K562 (cell line): ENCODE data around the gene CROCC2. TPM values are rescaled to one million over a fixed set of nuclear protein-coding genes. Genes with fewer than 3 reads are reported as not detected.

Source experiments
- ATAC-seq: fragments of 200-7000 bp; cut with Tn5 transposase; 3 replicates; pipeline ENCODE4 v1.9.1; 2020; ENCODE audit warnings: moderate library complexity
- BruUV-seq: library from RNA; stranded (reverse); fragments of 400-500 nt; replicated peaks from 2 replicates; lab custom pipeline; 2021; lab: Mats Ljungman, UMichigan
- CTCF ChIA-PET: fragments of 300-600 bp; formaldehyde crosslinking; extraction: SDS; loops from one replicate; lab custom pipeline; 2021; ENCODE audit warnings: low intra/inter-chr PET ratio; lab: Yijun Ruan, JAX
- POLR2A ChIA-PET: fragments of 300-600, 350-650 bp; sonication (Branson Sonifier 250); formaldehyde crosslinking; extraction: SDS; loops from one replicate; lab custom pipeline; 2021; ENCODE audit warnings: antibody characterized with exemption, inconsistent platforms; lab: Yijun Ruan, JAX
- DNase-seq, 4 experiments: peaks; one replicate each; pipeline versions ENCODE4 v3.0.0 to v3.0.0-alpha.2; 2011 to 2018; ENCODE audit warnings: low spot score in 3 of 4, mixed read lengths in 3 of 4; ENCODE audit errors: extremely low read depth in 1 of 4
- FAIRE-seq: peaks from 2 replicates; lab custom pipeline; 2011; peaks lifted over from hg19 to GRCh38; lab: Jason Lieb, UNC
- H2AFZ ChIP-seq: 2 replicates; pipeline ENCODE4 v1.6.0; 2011; ENCODE audit warnings: low read depth, low read length, control low read depth, inconsistent platforms
- H3K27ac ChIP-seq: fragments of 200-600 bp; 3 replicates; pipeline ENCODE4 v1.8.0; 2011; ENCODE audit warnings: low read depth, mild to moderate bottlenecking, control low read depth, inconsistent platforms, low read length, moderate library complexity, mixed read lengths; ENCODE audit errors: extremely low read depth
- H3K27me3 ChIP-seq, 2 experiments: fragments of 300-600 bp in 1 of 2; 2 replicates in 1 of 2; 3 replicates in 1 of 2; pipeline versions ENCODE4 v1.6.0 to v1.8.0; 2011; ENCODE audit warnings: inconsistent platforms in 2 of 2, low read length in 2 of 2, mild to moderate bottlenecking in 1 of 2, mixed read lengths in 1 of 2, moderate library complexity in 1 of 2; ENCODE audit not compliant: control insufficient read depth in 2 of 2, insufficient read depth in 2 of 2
- H3K36me3 ChIP-seq: fragments of 300-600 bp; 3 replicates; pipeline ENCODE4 v1.8.0; 2011; ENCODE audit warnings: mild to moderate bottlenecking, low read length, inconsistent platforms; ENCODE audit not compliant: control insufficient read depth, insufficient read depth
- H3K4me1 ChIP-seq, 2 experiments: fragments of 200-600 bp in 1 of 2; replicated peaks in 1 of 2; 2 replicates in 1 of 2; 3 replicates in 1 of 2; pipeline versions ENCODE4 v1.5.1 to v1.8.0; 2011; ENCODE audit warnings: inconsistent platforms in 2 of 2, low read length in 2 of 2, mild to moderate bottlenecking in 1 of 2, mixed read lengths in 1 of 2, moderate library complexity in 1 of 2; ENCODE audit not compliant: control insufficient read depth in 2 of 2, insufficient read depth in 2 of 2
- H3K4me2 ChIP-seq: 2 replicates; pipeline ENCODE4 v1.6.1; 2011; ENCODE audit warnings: low read length, control low read depth, inconsistent platforms, mixed read lengths; ENCODE audit not compliant: insufficient read depth
- H3K4me3 ChIP-seq: fragments of 200-600 bp; sonication (generic), shearing (Covaris generic); 2 replicates; pipeline ENCODE4 v1.5.1; 2016; ENCODE audit warnings: control low read depth, inconsistent platforms
- H3K79me2 ChIP-seq: fragments of 200-600 bp; 3 replicates; pipeline ENCODE4 v1.8.0; 2011; ENCODE audit warnings: low read length, inconsistent platforms; ENCODE audit not compliant: control insufficient read depth, insufficient read depth
- H3K9ac ChIP-seq, 2 experiments: 2 replicates each; pipeline versions ENCODE4 v1.6.0 to v1.6.1; 2011; ENCODE audit warnings: low read depth in 2 of 2, low read length in 2 of 2, control low read depth in 1 of 2, inconsistent platforms in 1 of 2, mild to moderate bottlenecking in 1 of 2, mixed read lengths in 1 of 2; ENCODE audit not compliant: insufficient read depth in 1 of 2
- H3K9me1 ChIP-seq: one replicate; pipeline ENCODE4 v1.6.0; 2011; ENCODE audit warnings: inconsistent platforms, mild to moderate bottlenecking, low read length, moderate library complexity; ENCODE audit not compliant: control insufficient read depth, insufficient read depth
- H3K9me3 ChIP-seq: replicated peaks from 2 replicates; pipeline ENCODE4 v1.5.1; 2011; ENCODE audit warnings: low read depth, low read length, inconsistent platforms; ENCODE audit not compliant: control insufficient read depth, insufficient read depth
- H4K20me1 ChIP-seq: replicated peaks from 2 replicates; pipeline ENCODE4 v1.6.1; 2011; ENCODE audit warnings: low read length, inconsistent platforms, mixed read lengths; ENCODE audit not compliant: control insufficient read depth, insufficient read depth
- TSC22D4 ChIP-seq: fragments of 450-650 bp; IDR thresholded peaks from 2 replicates; pipeline ENCODE4 v1.6.1; 2016; ENCODE audit warnings: missing genetic modification characterization, missing biosample characterization, control low read depth
- WGBS: fragments of 100-300 bp; shearing (Covaris generic); methylation state at CpG from one replicate; pipeline ENCODE4 v1.1.6; 2016; ENCODE audit warnings: low coverage, mixed read lengths; ENCODE audit not compliant: insufficient coverage; ENCODE audit errors: missing lambda C conversion rate; 5-methylcytosine and 5-hydroxymethylcytosine counted together
- in situ Hi-C: fragments of 300-500 bp; cut with MboI; formaldehyde crosslinking; loops from 4 replicates; pipeline ENCODE4 v1.15.0; 2018; ENCODE audit warnings: inconsistent platforms, mixed read lengths
- intact Hi-C: fragments of 100-400 bp; cut with micrococcal nuclease; formaldehyde crosslinking; loops from 2 replicates; pipeline ENCODE4 v1.14.2; 2022
- polyA plus RNA-seq, 8 experiments: library from polyadenylated mRNA; depleted of rRNA in 4 of 8; stranded (reverse) in 5 of 8; unstranded in 3 of 8; fragments of >200 nt; fragmentation: Nextera tagmentation in 2 of 8; fragmentation: Illumina TruSeq in 1 of 8; extraction: Ambion mirVana in 2 of 8; extraction: Trizol in 1 of 8; gene quantifications; 2 replicates each; pipeline versions ENCODE4 v1.2.1 to v1.2.3, GENCODE V29; 2011 to 2014; ENCODE audit warnings: inconsistent platforms in 1 of 8, missing spikeins in 1 of 8
- total RNA-seq, 7 experiments: library from RNA; depleted of rRNA in 6 of 7; stranded (reverse); fragments of >200 nt in 6 of 7; fragmentation: Illumina TruSeq in 2 of 7; extraction: Trizol in 2 of 7; gene quantifications; 2 replicates each; pipeline versions ENCODE4 v1.2.1 to v1.2.3, GENCODE V29; 2011 to 2021; ENCODE audit warnings: low replicate concordance in 1 of 7
- TF ChIP-seq, protein P1 (sequence below): IDR thresholded peaks from 2 replicates; pipeline ENCODE4 v1.6.1; 2014; ENCODE audit warnings: antibody characterized with exemption
- TF ChIP-seq, protein P2 (sequence below), 3 experiments: IDR thresholded peaks in 2 of 3; conservative IDR thresholded peaks in 1 of 3; 2 replicates each; pipeline ENCODE4 v1.5.1; 2011 to 2012; ENCODE audit warnings: low read length in 3 of 3, mild to moderate bottlenecking in 3 of 3, control low read depth in 2 of 3, improper control_type of control experiment in 1 of 3, inconsistent platforms in 1 of 3, low read depth in 1 of 3, mixed read lengths in 1 of 3, moderate library complexity in 1 of 3; ENCODE audit not compliant: insufficient read depth in 2 of 3

Gene CROCC2
- total and polyA plus RNA-seq, 9 of the 15 experiments (the other 6 are each of a cell fraction or from before 2014, with no cell fraction given): not detected

DNA sequence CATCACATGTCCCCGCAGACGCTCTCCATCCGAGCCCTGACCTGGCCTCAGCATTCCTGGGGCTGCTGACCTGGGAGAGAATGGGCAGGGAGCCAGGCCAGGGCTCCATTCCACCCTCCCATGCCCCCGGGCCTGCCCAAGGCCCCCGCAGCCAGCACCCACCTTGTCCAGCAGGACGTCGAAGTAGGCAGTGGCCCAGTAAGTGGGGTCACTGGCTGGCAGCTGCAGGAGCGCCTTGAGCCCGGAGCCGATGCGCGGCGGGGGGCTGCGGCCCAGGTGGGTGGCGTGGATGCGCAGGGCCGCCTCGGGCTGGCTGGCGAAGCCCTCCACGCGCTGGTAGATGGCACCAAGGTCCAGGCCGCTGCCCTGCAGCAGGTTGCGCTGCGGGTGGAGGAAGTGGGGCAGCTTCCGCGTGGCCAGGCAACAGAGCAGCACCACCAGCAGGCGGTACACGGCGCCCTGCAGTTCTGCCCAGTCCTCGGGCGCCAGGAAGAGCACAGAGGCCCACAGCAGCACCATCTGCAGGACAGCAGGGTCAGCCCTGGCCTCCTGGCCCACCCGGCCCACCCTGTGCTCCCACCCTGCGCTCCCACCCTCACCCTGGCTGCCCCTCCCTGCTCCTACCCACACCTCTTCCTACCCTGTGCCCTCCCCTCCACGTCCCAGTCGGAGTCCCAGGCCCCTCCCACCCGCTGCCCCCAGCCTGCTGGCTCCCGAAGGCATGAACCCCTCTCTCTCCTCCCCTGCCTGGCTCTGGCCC, 17.8 kb upstream of the CROCC2 start:
- BruUV-seq: no TSS peak

More for the DNA sequence above, 17.8 kb upstream of the CROCC2 start:
- Histone ChIP-seq H3K4me3 (no peak overlapping the region), H3K36me3 (no peaks in the 10 kb centered on the region), H3K27ac (no peak overlapping the region), H3K9me1 (no peaks in the 10 kb centered on the region), H3K79me2 (no peaks in the 10 kb centered on the region)
- intact Hi-C loops: no loop called here
- CTCF ChIA-PET: no interaction called here
- POLR2A ChIA-PET: no interaction called here
- TF ChIP-seq, protein P1, sequence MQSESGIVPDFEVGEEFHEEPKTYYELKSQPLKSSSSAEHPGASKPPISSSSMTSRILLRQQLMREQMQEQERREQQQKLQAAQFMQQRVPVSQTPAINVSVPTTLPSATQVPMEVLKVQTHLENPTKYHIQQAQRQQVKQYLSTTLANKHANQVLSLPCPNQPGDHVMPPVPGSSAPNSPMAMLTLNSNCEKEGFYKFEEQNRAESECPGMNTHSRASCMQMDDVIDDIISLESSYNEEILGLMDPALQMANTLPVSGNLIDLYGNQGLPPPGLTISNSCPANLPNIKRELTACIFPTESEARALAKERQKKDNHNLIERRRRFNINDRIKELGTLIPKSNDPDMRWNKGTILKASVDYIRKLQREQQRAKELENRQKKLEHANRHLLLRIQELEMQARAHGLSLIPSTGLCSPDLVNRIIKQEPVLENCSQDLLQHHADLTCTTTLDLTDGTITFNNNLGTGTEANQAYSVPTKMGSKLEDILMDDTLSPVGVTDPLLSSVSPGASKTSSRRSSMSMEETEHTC: no peak
- no peak for TF ChIP-seq TSC22D4
- TF ChIP-seq, protein P2, sequence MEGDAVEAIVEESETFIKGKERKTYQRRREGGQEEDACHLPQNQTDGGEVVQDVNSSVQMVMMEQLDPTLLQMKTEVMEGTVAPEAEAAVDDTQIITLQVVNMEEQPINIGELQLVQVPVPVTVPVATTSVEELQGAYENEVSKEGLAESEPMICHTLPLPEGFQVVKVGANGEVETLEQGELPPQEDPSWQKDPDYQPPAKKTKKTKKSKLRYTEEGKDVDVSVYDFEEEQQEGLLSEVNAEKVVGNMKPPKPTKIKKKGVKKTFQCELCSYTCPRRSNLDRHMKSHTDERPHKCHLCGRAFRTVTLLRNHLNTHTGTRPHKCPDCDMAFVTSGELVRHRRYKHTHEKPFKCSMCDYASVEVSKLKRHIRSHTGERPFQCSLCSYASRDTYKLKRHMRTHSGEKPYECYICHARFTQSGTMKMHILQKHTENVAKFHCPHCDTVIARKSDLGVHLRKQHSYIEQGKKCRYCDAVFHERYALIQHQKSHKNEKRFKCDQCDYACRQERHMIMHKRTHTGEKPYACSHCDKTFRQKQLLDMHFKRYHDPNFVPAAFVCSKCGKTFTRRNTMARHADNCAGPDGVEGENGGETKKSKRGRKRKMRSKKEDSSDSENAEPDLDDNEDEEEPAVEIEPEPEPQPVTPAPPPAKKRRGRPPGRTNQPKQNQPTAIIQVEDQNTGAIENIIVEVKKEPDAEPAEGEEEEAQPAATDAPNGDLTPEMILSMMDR (IDR thresholded peaks at IDR 0.05 in 2 of 3, conservative IDR thresholded peaks at IDR 0.05 in 1 of 3; ENCODE audit: insufficient read depth in 2 of 3, low read depth in 1 of 3, low read length in 3 of 3): peak in 1 of 3 experiments; percentile 16; a peak in 1 of 6 replicates
- TF ChIP-seq, all 486 proteins: peak for 1
- DNase-seq (no peak), ATAC-seq (no peak; the same call in 2 of the 3 replicates), FAIRE-seq (no peak)
- Histone ChIP-seq H3K9me3 (no peaks in the 10 kb centered on the region), H4K20me1 (no peaks in the 10 kb centered on the region), H3K9ac (no peak overlapping the region), H3K4me2 (no peak overlapping the region), H3K27me3 (peaks cover 0 to 4% of the 10 kb centered on the region in 2 experiments; a peak in 2 of 5 replicates), H3K4me1 (peaks cover 0 to 7% of the 10 kb centered on the region in 2 experiments; a peak in 2 of 5 replicates), H2AFZ (no peak overlapping the region)
- in situ Hi-C loops: no loop called here
- 10% methylated on average over 9 of the region's 37 CpGs for WGBS
